Measurements from ENCODE around the gene CTU1.

CTU1 gene

DNA sequence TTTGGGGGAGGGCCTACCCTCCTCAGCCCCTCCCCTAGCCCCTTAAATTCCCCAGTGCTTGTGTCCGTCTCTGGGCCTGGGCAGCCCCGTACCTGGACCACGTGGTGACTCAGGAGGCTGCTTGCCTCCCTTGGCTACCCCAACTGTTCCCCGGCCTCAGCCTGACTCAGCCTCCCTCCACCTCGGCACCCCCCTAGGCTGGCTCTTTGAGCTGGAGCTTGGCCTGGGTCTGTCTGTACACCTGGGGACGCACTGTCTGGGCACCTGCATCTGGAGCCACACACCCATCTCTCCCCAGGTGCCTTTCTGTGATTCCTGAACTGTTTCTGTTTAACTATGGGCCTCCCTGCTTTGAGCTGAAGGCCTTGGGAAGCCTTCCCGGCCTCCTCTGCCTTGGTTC lies 23.7 kb downstream of the CTU1 start:
- Histone ChIP-seq H3K36me3 (ENCODE audit: control insufficient read depth, insufficient read depth, low read length) (no peaks in the 10 kb centered on the region), H3K27ac (ENCODE audit: low read depth, low read length) (no peak overlapping the region), H3K9ac (ENCODE audit: low read length) (no peak overlapping the region), H3K4me1 (ENCODE audit: control insufficient read depth, insufficient read depth, low read length) (no peaks in the 10 kb centered on the region), H3K4me3 (ENCODE audit: low read length) (no peak overlapping the region), H3K27me3 (ENCODE audit: control insufficient read depth, insufficient read depth, low read length) (peaks cover 3% of the 10 kb centered on the region)

DNA sequence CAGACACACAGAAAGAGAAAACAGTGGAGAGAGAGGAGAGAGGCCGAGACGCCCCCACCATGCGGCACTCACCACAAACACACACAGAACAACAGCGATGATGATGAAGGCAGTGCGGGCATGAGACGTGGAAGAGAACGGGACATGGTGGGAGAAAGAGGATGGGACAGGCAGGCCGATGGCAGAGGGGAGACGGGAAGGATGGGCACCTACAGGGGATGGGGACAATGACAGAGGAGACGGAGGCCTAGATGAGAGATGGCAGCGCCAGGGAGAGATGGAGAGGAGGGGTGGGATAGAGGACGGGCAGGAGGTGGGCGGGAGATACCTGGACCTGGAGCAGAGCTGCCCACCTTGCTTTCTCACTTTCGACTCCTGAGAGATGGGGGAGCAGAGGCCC lies 24.4 kb downstream of the CTU1 start:
- peaks cover 3% of the 10 kb centered on the region for H3K27me3 ChIP-seq (ENCODE audit: control insufficient read depth, insufficient read depth, low read length)
- H3K4me3 ChIP-seq (ENCODE audit: low read length) = no peak overlapping the region
- H3K36me3 ChIP-seq (ENCODE audit: control insufficient read depth, insufficient read depth, low read length) = no peaks in the 10 kb centered on the region
- no peaks in the 10 kb centered on the region for H3K4me1 ChIP-seq (ENCODE audit: control insufficient read depth, insufficient read depth, low read length)
- no peak overlapping the region for H3K9ac ChIP-seq (ENCODE audit: low read length)
- no peak overlapping the region for H3K27ac ChIP-seq (ENCODE audit: low read depth, low read length)

DNA sequence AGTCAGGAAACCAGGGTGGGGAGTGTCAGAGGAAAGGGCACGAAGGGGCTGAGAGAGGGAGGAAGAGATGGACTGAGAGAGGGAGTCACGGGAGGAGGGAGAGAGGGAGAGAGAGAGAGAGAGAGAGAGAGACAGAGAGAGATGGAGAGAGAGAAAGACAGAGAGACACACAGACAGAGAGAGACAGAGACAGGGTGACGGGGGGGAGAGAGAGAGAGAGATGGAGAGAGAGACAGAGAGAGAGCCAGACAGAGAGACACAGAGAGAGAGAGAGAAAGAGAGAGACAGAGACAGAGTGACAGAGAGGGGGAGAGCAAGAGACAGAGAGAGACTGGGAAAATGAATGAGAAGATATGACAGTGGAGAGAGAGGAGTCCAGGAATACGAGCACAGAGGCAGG lies 25.0 kb downstream of the CTU1 start:
- H3K27me3 ChIP-seq (ENCODE audit: control insufficient read depth, insufficient read depth, low read length) = peaks cover 3% of the 10 kb centered on the region
- no peak overlapping the region for H3K4me3 ChIP-seq (ENCODE audit: low read length)
- no peaks in the 10 kb centered on the region for H3K36me3 ChIP-seq (ENCODE audit: control insufficient read depth, insufficient read depth, low read length)
- no peaks in the 10 kb centered on the region for H3K4me1 ChIP-seq (ENCODE audit: control insufficient read depth, insufficient read depth, low read length)
- no peak overlapping the region for H3K27ac ChIP-seq (ENCODE audit: low read depth, low read length)
- no peak overlapping the region for H3K9ac ChIP-seq (ENCODE audit: low read length)

DNA sequence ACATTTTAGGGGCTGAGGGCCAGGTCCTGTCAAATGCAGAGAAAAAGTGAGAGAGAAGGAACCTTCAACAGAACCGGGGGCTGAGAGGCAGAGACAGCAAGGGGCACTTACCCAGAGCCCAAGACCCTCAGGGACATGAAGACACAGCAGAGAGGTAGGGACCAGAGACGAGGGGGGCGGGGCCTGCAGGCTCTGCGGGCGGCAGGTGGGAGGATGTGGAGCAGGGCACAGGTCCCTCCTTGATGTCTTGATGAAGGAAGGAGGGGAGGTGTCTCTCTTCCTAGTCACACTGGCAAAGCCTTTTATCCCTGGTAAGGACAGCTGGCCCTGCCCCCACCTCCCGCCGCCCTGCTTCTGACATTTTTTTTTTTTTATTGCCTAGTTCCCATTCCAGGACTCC lies 25.6 kb downstream of the CTU1 start, which contains the start of gene KLK14:
Gene KLK14 (minus strand): TSS at position 277 of the 400 bp plus-strand sequence. CDS start 273 bp downstream, at position 4.
- no peak within 1 kb of the TSS for H3K9ac ChIP-seq (ENCODE audit: low read length)
- H3K36me3 ChIP-seq (ENCODE audit: control insufficient read depth, insufficient read depth, low read length) = no peaks in the 10 kb centered on the region

DNA sequence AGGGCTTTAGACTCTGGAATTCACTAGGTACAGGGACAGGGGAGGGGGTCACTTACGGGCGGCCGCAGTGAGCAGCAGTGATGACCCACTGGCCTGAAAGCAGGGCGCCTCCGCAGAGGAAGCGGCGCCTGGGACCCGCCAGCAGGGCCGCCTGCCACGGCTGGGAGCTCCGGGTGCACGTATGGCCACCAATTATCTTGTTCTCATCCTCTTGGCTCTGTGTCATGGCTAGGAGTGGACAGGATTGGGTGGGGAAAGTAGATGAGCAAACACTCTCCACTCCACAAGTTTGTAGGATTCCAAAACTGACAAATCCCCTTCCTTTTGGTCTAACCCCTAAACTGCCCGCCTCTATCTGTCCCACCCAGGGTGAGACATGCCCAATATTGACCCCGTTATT lies 26.7 kb downstream of the CTU1 start:
- H3K4me3 ChIP-seq (ENCODE audit: low read length) = no peak overlapping the region
- no peaks in the 10 kb centered on the region for H3K36me3 ChIP-seq (ENCODE audit: control insufficient read depth, insufficient read depth, low read length)
- H3K27ac ChIP-seq (ENCODE audit: low read depth, low read length) = no peak overlapping the region
- H3K9ac ChIP-seq (ENCODE audit: low read length) = no peak overlapping the region
- peaks cover 3% of the 10 kb centered on the region for H3K27me3 ChIP-seq (ENCODE audit: control insufficient read depth, insufficient read depth, low read length)
- H3K4me1 ChIP-seq (ENCODE audit: control insufficient read depth, insufficient read depth, low read length) = no peaks in the 10 kb centered on the region

More for the DNA sequence above, 25.6 kb downstream of the CTU1 start, which contains the start of gene KLK14:
- no peak within 1 kb of the TSS for H3K27ac ChIP-seq (ENCODE audit: low read depth, low read length)
- no peak within 1 kb of the TSS for H3K4me3 ChIP-seq (ENCODE audit: low read length)
- H3K4me1 ChIP-seq (ENCODE audit: control insufficient read depth, insufficient read depth, low read length) = no peaks in the 10 kb centered on the region
- H3K27me3 ChIP-seq (ENCODE audit: control insufficient read depth, insufficient read depth, low read length) = peaks cover 3% of the 10 kb centered on the region

DNA sequence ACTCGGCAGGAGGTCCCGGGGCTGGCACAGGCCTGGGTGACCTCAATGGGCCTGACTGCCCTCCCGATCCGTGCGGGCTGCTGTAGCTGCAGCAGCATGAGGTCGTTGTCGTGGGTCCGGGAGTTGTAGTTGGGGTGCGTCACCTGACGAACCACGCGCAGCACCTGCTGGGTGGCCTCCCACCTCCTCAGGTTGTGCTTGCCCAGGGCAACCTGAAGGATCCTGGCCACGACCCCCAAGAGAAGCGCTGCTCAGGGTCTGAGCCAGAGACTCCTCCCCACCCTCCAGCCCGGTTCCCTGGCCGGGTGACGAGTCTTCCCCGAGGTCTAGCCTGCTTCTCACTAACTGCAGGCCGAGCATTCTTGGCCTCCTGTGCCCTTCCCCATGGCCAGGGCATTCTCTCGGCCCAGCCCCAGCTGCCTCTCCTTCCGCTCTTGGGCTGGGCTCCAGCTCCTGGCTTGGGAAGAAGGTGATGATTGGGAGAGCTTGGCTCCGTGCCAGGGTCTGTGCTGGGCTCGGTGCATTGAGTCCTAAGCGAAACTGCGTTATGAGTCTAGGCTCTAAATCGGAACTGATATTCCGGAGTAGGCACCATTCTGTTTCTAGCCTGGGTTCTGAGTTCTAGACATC lies 28.6 kb downstream of the CTU1 start:
- H3K36me3 ChIP-seq (ENCODE audit: control insufficient read depth, insufficient read depth, low read length) = no peaks in the 10 kb centered on the region
- H3K4me1 ChIP-seq (ENCODE audit: control insufficient read depth, insufficient read depth, low read length) = no peaks in the 10 kb centered on the region
- no peak overlapping the region for H3K9ac ChIP-seq (ENCODE audit: low read length)
- peaks cover 3% of the 10 kb centered on the region for H3K27me3 ChIP-seq (ENCODE audit: control insufficient read depth, insufficient read depth, low read length)
- no peak overlapping the region for H3K27ac ChIP-seq (ENCODE audit: low read depth, low read length)
- H3K4me3 ChIP-seq (ENCODE audit: low read length) = no peak overlapping the region

DNA sequence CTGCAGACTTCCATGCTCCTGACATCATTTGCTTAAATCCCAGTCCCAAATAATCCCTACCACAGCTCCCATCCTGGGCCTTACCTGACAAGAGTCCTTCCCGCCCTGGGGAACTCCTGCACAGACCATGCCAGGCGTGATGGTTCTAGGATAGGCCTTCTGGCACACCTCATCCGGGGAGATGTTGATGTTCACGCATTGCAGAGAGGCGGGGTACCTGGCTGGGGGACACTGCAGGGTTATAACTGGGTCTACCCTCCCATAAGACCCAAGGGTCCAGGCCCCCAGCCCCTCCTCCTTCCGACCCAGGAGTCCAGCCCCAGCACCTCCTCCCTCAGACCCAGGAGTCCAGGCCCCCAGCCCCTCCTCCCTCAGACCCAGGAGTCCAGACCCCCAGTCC lies 29.5 kb downstream of the CTU1 start:
- no peak overlapping the region for H3K27ac ChIP-seq (ENCODE audit: low read depth, low read length)
- no peaks in the 10 kb centered on the region for H3K36me3 ChIP-seq (ENCODE audit: control insufficient read depth, insufficient read depth, low read length)

DNA sequence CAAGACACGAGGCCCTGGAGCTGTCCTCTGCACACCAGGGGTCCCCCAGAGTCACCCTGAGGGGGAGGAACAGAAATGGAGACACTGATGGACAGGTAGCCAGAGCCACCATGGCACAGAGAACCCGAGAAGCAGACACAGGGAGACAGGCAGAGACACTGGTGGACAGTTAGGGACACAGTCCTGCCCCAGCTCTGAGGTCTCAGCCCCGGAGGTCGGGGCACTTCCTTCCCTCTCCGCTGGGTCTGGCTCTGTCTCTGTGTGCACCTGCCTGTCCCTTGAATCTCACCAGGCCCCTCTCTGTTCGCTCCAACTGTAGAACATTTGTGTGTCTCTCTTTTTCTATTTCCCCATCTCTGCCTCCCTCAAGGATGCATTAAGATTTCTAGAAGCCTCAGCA lies 30.1 kb downstream of the CTU1 start:
- Histone ChIP-seq H3K36me3 (ENCODE audit: control insufficient read depth, insufficient read depth, low read length) (no peaks in the 10 kb centered on the region), H3K9ac (ENCODE audit: low read length) (no peak overlapping the region)

More for the DNA sequence above, 29.5 kb downstream of the CTU1 start:
- Histone ChIP-seq H3K27me3 (ENCODE audit: control insufficient read depth, insufficient read depth, low read length) (peaks cover 1% of the 10 kb centered on the region), H3K4me3 (ENCODE audit: low read length) (no peak overlapping the region), H3K9ac (ENCODE audit: low read length) (no peak overlapping the region), H3K4me1 (ENCODE audit: control insufficient read depth, insufficient read depth, low read length) (no peaks in the 10 kb centered on the region)

DNA sequence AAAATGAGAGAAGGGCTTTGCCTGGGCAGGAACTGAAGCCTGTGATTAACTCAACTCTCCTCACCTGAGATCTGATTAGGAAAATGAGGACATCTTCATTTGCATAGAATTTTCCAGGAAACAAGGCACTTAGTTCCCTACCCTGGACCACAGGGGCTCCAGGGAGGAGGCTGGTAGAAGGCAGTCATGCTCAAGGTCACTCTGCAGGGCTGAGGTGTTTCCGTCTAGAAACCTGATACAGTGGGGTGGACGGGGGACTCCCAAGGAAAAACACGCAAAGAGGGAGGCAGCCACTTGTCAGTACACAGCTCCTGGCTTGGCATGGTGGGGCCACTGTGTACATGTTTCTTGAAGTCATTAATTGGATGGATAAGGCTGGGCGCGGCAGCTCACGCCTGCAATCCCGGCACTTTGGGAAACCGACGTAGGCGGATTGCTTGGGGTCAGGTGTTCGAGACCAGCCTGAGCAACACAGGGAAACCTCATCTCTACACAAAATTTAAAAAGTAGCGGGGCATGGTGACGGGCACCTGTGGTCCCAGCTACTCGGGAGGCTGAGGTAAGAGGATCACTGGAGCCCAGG lies 31.5 kb downstream of the CTU1 start:
- Histone ChIP-seq H3K4me1 (ENCODE audit: control insufficient read depth, insufficient read depth, low read length) (no peaks in the 10 kb centered on the region), H3K9ac (ENCODE audit: low read length) (no peak overlapping the region), H3K27me3 (ENCODE audit: control insufficient read depth, insufficient read depth, low read length) (no peaks in the 10 kb centered on the region), H3K27ac (ENCODE audit: low read depth, low read length) (no peak overlapping the region), H3K36me3 (ENCODE audit: control insufficient read depth, insufficient read depth, low read length) (no peaks in the 10 kb centered on the region), H3K4me3 (ENCODE audit: low read length) (no peak overlapping the region)

More for the DNA sequence above, 30.1 kb downstream of the CTU1 start:
- no peaks in the 10 kb centered on the region for H3K4me1 ChIP-seq (ENCODE audit: control insufficient read depth, insufficient read depth, low read length)
- H3K4me3 ChIP-seq (ENCODE audit: low read length) = no peak overlapping the region
- H3K27ac ChIP-seq (ENCODE audit: low read depth, low read length) = no peak overlapping the region
- H3K27me3 ChIP-seq (ENCODE audit: control insufficient read depth, insufficient read depth, low read length) = no peaks in the 10 kb centered on the region

DNA sequence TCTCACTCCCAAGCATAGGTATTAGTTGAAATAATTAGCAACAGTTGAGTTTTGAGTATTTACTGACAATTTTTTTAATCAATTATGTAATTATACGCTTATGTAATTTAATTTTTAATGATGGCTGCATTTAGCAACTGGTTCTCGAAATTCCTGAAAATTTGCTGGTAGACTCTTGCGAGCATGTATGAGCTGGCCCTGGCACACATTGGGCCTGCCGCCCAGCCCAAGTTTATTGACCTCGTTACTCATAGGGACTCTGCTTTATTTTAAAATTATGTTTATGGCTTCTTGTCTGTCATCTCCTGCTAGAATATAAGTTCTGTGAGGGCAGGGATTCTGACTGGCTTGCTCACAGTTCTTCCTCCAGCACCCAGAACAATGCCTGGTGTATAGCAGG lies 32.2 kb downstream of the CTU1 start:
- no peak overlapping the region for H3K27ac ChIP-seq (ENCODE audit: low read depth, low read length)
- no peak overlapping the region for H3K4me3 ChIP-seq (ENCODE audit: low read length)
- H3K4me1 ChIP-seq (ENCODE audit: control insufficient read depth, insufficient read depth, low read length) = no peaks in the 10 kb centered on the region
- no peaks in the 10 kb centered on the region for H3K27me3 ChIP-seq (ENCODE audit: control insufficient read depth, insufficient read depth, low read length)
- no peaks in the 10 kb centered on the region for H3K36me3 ChIP-seq (ENCODE audit: control insufficient read depth, insufficient read depth, low read length)
- no peak overlapping the region for H3K9ac ChIP-seq (ENCODE audit: low read length)

DNA sequence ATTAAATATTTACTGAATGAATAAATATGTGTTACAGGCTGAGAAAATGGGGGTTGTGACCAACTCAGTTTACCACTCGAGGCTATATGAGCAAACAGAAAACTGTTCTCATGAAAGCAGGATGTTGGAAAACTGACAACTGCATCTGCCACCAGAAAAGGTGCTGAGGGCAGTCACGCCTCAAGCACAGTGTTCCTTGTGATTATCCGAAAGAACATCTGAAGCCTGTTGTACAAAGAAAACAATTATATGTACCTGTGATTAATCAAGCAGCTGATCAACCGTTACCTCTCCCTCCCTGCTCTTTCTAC lies 37.2 kb downstream of the CTU1 start:
- no peak overlapping the region for H3K27ac ChIP-seq (ENCODE audit: low read depth, low read length)
- no peaks in the 10 kb centered on the region for H3K36me3 ChIP-seq (ENCODE audit: control insufficient read depth, insufficient read depth, low read length)

DNA sequence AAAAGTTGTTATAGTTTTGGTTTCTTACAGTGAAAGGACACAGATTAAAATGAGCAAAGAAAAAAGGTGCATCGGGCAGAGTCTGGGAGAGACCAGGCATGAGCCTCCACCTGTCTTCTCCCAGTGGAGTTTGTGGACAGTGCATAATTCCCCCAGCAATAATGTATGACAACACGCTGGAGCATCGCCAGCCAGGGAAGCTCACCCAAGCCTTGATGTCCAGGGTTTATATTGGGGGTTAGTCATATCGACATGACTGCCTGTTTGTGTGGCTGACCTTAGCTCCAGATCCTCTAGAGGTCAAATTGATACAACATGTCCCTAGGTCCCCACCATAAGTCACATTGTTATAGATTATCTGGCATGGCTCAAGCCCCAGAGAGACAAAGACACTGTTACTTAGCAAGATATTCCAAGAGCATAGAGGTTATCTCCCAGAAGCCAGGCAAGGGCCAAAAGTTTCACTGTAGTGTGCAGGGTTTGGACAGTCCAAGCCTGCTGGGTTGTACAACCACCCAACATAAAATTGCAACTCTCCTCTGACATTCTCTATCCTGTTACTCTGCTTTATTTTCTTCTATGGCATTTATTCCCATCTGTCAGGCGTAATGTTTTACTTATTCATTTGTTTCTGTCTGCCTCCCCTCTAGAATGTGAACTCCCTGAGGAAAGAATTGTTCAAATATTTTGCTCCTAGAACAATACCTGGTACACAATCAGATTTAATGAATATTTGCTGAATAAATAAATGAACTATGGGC lies 37.7 kb downstream of the CTU1 start:
- Histone ChIP-seq H3K4me3 (ENCODE audit: low read length) (no peak overlapping the region), H3K36me3 (ENCODE audit: control insufficient read depth, insufficient read depth, low read length) (no peaks in the 10 kb centered on the region), H3K27ac (ENCODE audit: low read depth, low read length) (no peak overlapping the region), H3K27me3 (ENCODE audit: control insufficient read depth, insufficient read depth, low read length) (peaks cover 7% of the 10 kb centered on the region), H3K9ac (ENCODE audit: low read length) (no peak overlapping the region), H3K4me1 (ENCODE audit: control insufficient read depth, insufficient read depth, low read length) (no peaks in the 10 kb centered on the region)

More for the DNA sequence above, 37.2 kb downstream of the CTU1 start:
- H3K27me3 ChIP-seq (ENCODE audit: control insufficient read depth, insufficient read depth, low read length) = peaks cover 3% of the 10 kb centered on the region
- H3K4me3 ChIP-seq (ENCODE audit: low read length) = no peak overlapping the region
- H3K4me1 ChIP-seq (ENCODE audit: control insufficient read depth, insufficient read depth, low read length) = no peaks in the 10 kb centered on the region
- no peak overlapping the region for H3K9ac ChIP-seq (ENCODE audit: low read length)

All from rectal smooth muscle tissue (tissue), 1 donor.